GM12891 (cell line): ENCODE measurements around the gene ATL3.

ENCODE experiments used
- POLR2A ChIP-seq: IDR thresholded peaks from 2 replicates; pipeline ENCODE4 v1.6.1; 2011; ENCODE audit warnings: low read depth, low read length, control low read depth
- POLR2AphosphoS5 ChIP-seq: IDR thresholded peaks from 2 replicates; pipeline ENCODE4 v1.6.1; 2011; ENCODE audit warnings: low read depth, low read length, control low read depth
- POU2F2 ChIP-seq: IDR thresholded peaks from 2 replicates; pipeline ENCODE4 v1.6.1; 2011; ENCODE audit warnings: low read depth, mild to moderate bottlenecking, control low read depth, low read length, moderate library complexity
- SPI1 ChIP-seq: IDR thresholded peaks from 2 replicates; pipeline ENCODE4 v1.6.1; 2011; ENCODE audit warnings: low read depth, low read length, control low read depth
- TAF1 ChIP-seq: IDR thresholded peaks from 2 replicates; pipeline ENCODE4 v1.6.1; 2011; ENCODE audit warnings: low read depth, low read length, control low read depth

GRCh38 chr11:63686926-63687325 lies 15.8 kb upstream of the ATL3 start:
- TF ChIP-seq POLR2A (no peak), POLR2AphosphoS5 (no peak), TAF1 (no peak), SPI1 (no peak), POU2F2 (no peak)
